AML-193 (cell line): ENCODE data around the gene ADGRG3.
"Not testable (repeated sequence)": the region's sequence is repeated elsewhere in the genome, so short reads cannot be mapped to it uniquely, and the experiment has no call there.

ENCODE experiments used
- DNase-seq, 2 experiments: peaks; one replicate each; lab custom pipeline; 2025; lab: John Stamatoyannopoulos, UW

The ADGRG3 gene

GRCh38 chr16:57663917-57664661, 4.0 kb upstream of the ADGRG3 start:
- DNase-seq, result no peak

GRCh38 chr16:57664662-57665025, 3.5 kb upstream of the ADGRG3 start:
- DNase-seq, result no peak

DNA sequence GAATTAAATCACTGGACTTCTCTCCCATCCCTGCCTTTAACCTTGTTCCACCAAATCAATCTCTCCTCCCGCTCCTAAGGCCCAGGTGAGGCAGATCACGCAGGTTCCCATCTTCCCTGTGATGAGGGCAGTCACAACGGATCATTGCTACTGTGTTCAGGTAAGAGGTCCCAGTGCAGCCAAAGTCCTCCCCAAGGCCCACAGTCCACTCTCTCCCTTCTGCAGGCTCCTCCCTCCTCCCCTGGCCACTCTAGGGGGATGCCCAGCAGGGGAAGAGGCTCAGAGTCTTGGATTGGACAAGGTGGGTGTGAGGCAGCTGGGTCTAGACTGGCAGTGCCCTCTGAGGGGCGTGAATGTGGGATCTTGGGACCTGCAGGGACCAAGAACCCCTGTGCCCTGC, 2.6 kb upstream of the ADGRG3 start:
- DNase-seq, result no peak

DNA sequence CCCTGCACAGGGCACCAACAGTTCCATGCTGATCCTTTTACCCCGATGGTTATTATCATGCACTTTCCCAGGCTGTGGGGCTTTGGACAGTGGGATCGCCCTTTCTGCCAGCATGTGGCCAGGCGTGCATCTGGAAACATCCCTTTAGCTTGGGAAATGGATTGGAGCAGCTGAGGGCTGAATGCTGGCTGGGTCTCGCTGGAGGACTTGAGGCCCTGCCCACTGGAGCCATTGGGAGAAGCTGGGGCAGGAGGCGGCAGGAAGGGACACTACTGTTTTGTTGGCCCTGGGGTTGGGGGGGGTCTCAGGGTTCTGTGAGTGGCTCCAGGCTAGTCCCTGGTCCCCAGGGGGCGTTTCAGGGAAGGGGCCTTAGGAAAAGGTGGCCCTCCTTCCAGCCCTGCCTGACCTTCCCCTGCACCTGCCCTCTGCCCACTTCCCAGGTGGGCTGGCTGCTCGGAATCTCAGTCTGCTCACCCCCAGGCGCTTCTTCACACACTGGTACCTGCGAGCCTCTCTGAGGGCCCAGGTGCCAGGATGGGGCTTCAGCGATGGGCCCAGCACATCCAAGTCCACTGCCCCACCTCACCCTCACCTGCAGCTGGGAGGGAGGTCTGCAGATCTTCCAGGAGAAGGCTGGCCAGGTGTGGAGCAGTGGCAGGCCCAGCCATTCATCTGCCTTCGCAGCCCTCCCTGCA, 1.6 kb upstream of the ADGRG3 start:
- no peak for DNase-seq

DNA sequence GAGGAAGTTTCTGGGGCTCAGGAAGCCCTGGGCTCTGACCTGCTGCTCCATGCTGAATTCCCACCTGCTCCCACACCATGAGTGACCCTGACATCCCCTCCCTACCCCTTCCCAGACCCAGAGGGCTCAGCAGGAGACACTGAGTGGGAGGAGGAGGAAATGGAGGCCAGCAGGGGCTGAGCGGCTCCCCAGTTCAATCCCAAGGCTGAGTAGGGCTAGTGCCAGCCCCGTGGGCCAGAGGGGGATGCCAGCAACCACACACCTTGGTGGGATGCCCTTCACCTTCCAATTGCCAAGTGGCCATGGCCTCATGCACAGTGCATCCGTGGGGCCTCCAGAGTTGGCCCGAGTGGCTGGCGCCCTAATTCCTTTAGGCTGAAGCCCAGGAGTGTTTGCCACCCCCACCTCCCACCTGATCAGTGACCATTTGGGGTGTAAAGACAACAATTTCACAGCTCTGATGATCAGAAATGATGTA, 1.0 kb upstream of the ADGRG3 start:
- no peak for DNase-seq

GRCh38 chr16:57667526-57668262, 412 bp upstream of the ADGRG3 start:
- peak; percentile 86 to 90 for DNase-seq

DNA sequence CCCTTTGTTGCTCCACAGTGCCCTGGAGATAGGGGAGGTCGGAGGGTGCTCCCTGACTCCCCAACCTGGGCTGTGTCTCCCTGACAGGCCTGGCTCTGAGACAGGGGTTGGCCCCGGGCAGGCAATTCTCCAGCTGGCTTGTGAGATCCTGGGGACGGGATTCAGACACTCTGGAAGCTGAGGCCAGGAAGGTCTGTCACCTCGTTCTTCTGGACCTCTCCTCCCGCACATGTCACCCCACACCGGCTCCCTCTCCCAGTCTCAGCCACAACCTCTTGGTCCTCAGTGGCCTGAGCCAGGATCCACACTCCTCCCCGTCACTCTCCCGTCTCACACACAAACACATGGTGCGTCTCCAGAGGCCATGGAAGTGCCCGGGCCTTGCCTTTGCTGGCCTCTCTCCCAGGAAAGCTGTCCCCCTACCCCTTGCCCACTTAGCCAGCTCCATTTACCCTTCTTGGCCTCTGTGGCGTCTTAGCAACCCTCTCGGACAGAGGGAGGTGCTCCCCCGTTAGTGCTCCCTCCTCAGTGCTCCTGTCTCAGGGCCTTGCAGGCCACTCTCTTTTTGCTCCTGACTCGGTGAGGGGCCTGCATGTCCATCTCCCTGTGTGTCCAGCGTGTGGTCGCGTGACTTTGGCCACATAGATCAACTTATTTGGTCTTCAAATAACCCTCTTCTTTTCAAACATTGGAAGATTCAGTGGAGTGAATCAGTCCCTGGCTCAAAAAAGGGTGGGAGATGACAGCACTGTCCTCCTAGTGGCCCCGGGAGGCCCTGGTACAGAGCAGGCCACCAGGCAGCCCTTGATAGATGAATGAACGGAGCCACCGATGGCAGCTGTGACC, 747 bp downstream of the ADGRG3 start:
- no peak for DNase-seq

DNA sequence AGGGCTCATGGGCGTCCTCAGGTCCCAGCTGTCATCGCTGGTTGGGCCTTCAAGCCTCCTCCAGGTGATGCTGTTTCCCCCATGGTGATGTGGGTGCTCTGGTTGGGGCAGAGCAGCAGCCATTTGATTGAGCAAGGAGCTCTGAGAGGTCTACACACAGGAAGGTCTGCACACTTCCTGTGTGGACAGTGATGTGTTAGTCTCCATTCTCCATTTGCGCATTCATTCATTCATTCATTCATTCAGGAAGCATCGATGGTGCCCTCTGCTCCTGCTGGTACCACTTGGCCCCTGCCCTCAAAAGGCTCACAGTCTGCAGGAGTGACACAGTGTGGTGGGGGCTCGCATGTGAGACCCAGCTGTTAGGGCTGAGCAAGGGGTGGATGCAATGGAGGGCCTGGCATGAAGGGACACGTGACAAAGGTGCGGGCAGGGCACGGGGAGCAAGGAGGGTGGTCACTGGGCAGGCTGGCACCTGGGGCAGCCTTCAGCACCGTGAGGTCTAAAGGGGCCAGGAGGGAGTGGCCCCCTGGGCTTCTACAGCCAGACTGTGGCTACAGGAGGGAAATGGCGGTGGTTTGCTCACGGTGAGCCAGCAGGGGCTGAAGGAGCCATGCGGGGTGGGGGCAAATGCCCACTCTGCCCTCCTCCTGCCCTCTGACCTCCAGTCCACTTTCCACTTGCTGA, 1.5 kb downstream of the ADGRG3 start:
- DNase-seq, result peak; percentile 15 to 18

DNA sequence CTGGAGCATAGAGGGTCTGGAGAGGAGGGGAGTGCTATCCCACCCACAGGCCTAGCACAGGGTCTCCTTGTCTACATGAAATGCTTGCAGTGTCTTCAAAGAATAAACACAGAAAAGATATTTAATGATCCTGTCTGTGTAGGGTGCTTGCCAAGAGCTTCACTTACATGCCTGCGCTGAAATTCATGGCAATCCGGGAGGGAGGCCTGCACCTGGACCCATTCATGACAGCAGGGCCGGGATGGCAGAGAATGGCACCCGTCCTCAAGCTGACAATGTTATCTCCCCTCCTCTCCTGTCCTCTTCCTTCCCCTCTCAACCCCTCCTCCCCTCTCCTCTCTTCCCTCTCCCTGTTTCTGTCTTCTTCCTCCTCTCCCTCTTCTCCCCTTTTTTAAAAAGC, 2.1 kb downstream of the ADGRG3 start:
- DNase-seq, result no peak

DNA sequence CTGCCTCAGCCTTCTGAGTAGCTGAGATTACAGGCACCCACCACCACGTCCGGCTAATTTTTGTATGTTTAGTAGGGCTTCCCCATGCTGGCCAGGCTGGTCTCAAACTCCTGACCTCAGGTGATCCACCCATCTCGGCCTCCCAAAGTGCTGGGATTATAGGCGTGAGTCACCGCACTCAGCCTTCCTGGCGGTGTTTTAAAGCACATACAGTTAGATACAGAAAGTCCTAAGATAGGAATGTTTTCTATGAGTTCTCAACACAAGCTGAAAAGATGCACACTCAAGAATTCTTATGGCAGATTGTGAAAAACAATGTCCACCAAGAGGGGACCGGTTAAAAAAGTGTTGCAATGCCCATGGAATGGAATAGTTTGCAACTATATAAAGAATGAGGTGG, 3.3 kb downstream of the ADGRG3 start:
- not testable (repeated sequence) for DNase-seq

DNA sequence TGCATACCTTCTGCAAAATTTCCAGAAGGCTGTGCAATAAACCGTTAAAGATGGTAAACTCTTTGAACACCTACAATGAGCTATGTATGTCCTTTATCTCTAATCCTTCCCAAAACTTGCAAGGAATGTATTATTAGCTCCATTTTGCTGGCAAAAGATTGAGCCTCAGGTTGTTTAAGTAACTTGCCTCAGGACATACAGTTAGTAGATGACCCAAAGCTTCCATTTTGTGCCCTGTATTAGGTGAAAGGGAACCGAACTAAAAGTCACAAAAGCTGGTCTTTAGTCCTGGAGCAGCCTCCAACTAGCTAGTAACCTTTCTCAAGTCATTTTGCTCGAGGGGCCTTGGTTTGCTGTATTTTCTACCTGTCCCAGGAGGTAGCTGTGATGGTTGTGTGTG, 4.3 kb downstream of the ADGRG3 start:
- no peak for DNase-seq

DNA sequence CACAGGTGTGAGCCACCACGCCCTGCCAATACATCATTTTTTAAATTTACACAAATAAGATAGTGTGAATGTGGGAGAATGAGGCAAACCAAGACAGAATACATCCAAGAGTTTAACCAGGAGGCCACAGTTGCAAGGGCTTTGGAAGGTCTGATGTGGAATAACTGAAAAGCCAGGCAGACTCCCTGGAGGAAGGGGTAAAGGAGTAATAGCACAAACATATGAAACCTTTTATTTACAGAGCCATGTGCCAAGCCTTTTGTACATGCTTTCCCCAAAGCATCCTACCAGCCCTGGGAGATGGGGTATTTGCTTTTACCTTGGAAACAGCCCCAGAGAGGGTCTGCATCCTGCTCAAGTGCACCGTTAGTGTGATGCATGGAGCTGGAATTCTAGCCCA, 4.7 kb downstream of the ADGRG3 start:
- DNase-seq, result no peak

DNA sequence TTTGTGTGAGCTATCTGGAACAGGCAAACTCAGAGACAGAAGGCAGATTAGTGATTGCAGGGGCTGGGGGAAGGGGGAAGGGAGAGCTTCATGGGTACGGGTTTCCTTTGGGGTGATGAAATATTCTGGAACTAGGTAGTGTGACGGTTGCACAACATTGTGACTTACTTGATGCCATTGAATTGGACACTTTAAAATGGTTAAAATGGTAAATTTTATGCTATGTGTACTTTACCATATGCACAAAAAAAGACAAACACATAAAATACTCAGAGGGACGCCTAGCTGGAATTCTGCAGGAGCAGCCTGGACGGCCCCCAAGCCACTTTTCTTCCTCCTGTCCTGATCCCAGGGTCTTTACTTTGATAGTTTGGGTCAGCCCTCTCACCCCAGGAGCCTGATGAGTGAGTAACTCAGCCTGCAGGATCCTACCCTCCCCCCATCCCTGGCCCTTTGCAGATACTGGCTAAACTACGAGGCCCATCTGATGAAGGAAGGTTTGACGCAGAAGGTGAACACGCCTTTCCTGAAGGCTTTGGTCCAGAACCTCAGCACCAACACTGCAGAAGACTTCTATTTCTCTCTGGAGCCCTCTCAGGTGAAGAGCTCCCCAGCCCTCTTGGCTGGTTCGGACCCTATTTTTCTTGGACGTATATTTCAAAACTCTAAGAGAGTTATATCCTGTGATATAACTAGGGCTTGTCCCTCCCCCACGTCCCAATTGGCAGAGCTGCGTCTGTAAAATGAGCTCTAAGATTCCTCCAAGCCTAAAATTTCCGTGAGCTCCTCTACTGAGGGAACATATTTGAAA, 7.8 kb downstream of the ADGRG3 start:
- DNase-seq, result peak; percentile 85 to 86

DNA sequence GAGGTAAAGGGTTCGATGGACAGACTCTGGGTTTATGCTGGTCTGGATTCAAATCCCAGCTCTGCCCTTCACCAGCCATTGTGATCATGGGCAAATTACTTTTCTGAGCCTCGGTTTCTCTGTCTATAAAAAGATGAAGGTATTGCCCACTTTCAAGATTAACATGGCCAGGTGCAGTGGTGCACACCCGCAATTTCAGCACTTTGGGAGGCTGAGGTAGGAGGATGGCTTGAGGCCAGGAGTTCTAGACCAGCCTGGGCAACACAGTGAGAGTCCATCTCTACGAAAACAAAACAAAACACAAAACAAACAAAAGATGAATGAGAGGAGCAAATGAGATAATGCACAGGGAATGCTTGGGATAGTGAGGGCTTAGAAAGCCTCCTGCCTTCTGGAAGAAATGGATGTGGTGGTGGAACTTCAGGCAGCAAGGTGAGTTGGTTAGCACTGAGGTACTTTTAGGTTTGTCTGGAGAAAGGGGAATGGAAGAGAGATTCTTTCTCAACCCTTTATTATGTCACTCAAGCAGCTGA, 8.5 kb downstream of the ADGRG3 start:
- no peak for DNase-seq

- DNase-seq, result no peak
Observed at GRCh38 chr16:57677622-57678369, 9.7 kb downstream of the ADGRG3 start.

DNA sequence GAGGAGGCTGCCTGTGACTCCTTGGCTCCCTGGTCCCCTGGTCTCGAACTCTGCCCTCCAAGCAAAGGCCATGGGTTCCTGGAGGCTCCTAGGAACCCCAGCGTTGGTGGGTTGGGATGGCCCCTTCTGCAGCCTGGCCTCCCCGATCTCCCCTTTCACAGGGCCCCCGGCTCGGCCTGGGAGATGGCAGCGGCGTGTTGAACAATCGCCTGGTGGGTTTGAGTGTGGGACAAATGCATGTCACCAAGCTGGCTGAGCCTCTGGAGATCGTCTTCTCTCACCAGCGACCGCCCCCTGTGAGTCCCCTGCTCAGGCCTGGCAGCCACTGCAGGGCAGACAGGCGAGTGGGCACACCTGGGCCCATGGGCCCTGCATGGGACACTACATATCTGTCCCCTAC, 10.9 kb downstream of the ADGRG3 start:
- DNase-seq, result no peak

GRCh38 chr16:57679767-57680482, 11.8 kb downstream of the ADGRG3 start:
- DNase-seq, result no peak

DNA sequence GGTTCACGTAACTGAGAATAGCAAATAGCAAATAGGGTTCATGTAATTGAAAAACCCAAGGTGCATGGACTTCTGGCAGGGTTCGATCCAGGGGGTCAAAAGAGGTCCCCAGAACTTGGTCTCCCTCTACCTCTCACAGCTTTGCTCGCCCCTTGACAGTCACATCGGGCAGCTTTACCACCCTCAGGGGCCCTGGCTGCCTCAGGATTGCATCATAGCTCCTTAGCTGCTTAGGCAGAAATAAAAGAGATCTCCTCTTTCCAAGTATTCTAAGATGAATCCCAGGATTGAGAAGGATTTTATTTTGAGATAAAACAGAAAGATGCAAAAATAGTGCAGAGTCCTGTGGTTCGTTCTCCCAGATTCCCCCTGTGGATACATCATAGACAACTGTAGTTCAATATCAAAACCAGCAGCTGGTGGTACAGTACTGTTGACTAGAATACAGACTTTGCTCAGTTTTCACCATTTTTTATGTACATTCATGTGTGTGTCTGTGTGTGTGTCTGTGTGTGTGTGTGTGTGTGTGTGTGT, 12.8 kb downstream of the ADGRG3 start:
- DNase-seq, result peak; percentile 16 to 17
